GM18502 (cell line): ENCODE measurements around the gene POLR2C.

Experiments used
- ATAC-seq: cut with Tn5 transposase; IDR thresholded peaks from one replicate; pipeline ENCODE4 v1.9.1; 2021; ENCODE audit warnings: mild to moderate bottlenecking; ENCODE audit not compliant: unreplicated experiment, poor library complexity

POLR2C gene

DNA sequence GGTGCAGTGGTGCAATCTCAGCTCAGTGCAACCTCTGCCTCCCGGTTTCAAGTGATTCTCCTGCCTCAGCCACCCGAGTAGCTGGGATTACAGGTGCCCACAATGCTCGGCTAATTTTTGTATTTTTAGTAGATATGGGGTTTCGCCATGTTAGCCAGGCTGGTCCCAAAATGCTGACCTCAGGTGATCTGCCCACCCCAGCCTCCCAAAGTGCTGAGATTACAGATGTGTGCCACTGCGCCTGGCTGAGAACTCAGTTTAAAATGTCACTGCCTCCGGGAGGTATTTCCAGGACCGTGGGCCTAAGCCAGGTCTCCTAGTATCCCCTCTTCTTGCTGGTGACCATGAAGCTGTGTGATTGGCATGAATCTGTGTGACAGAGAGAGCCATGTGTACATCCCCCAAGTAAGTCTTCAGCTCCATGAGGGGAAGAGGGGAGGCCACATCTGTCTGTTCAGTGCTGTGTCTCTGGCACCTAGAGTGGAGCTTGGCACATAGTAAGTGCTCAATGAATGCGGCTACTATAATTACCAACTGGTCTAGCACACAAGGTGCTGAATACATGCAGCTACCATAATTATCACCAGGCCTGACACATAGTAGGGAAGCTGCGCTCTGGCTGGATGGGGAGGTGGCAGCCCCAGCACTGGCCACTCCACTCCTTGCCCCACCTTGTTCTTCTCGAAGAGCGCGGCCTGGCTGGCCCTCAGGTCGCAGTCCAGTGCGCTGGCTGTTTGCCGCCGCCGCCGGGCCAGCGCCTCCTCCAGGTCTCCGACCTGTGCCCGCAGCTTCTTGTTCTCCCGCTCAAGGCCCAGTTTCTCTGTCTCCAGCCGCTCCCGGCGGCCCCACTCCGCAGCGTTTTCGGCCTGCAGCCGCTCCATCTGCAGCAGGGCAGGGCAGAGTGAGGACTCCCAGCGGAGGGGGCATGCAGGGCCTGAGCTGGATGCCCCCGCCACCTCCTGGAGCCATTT, 55.2 kb downstream of the POLR2C start:
- ATAC-seq, result no peak

DNA sequence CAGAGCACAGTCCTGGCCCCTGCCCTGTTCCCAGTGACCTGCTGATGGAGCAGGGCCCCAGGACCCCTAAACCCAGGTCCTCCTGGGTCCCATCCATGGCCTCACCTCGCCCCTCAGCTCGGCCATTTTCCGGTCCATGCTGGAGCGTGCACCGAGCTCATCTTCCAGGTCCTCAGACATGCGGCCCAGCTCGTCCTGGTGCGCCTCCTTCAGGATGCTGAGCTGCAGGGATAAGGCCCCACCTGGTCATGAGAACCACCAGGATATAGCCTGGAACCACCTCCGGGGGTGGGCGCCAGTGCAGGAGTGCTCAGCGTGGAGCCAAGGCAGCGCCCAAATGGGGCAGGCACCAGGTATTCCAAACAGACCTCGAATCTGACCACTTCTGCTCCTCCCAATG, 56.0 kb downstream of the POLR2C start:
- ATAC-seq, result no peak

DNA sequence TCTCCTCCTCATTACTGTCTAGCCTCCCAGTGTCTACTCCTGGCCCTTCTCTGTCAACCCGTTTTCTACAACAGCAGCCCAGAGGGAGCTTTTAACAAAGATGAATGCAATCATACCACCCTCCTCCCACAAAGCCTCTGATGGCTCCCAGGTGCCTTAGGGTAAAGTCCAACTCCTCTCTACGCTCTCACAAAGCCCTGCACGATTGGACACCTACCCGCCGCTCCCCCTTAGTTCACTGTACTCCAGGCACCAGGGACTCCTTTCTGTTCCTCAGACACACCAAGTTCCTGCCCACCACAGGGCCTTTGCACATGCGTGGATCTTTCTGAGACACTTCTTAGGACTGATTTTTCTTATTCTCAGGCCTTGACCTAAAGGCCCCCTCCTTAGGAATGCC, 56.4 kb downstream of the POLR2C start:
- no peak for ATAC-seq

DNA sequence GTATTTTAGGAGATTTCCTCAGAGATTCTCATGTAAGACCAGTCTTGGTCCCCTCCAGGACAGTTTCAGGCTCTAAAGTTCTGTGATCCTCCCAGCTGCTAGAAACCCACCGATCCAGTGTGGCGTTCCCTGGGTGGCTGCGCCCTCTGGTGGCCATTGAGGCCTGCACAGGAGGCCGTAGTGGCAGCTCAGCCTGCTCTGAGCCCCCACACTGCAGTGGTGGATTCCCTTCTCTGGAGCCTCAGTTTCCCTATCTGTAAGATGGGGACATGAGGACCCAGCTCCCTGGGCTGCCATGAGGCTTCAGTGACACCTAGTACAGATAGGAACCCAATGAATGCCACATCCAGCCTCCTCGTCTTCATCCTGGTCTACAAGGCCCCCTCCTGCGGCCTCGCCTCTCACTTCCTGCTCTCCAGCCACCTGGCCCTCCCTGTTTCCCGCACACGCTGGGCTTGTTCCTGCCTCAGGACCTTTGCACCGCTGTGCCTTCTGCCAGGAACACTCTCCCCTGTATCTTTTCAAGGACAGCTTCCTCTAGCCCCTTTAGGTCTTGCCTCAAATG, 57.4 kb downstream of the POLR2C start:
- ATAC-seq, result peak; percentile 50
